ENCODE results near the gene RPS18.

RPS18 gene

GRCh38 chr6:33304216-33304615 lies 32.3 kb downstream of the RPS18 start:
- Histone ChIP-seq H3K36me3 (ENCODE audit: control insufficient read depth, insufficient read depth, low read length) (no peaks in the 10 kb centered on the region; the same call in 1 of the 2 replicates), H3K27ac (ENCODE audit: low read depth, low read length) (no peak overlapping the region)

GRCh38 chr6:33305052-33305451 lies 33.2 kb downstream of the RPS18 start:
- H3K4me1 ChIP-seq (ENCODE audit: control insufficient read depth, insufficient read depth, low read length), result no peaks in the 10 kb centered on the region
- H3K36me3 ChIP-seq (ENCODE audit: control insufficient read depth, insufficient read depth, low read length), result no peaks in the 10 kb centered on the region; the same call in 1 of the 2 replicates
- H3K4me3 ChIP-seq (ENCODE audit: low read depth, low read length), result no peak overlapping the region
- H3K27ac ChIP-seq (ENCODE audit: low read depth, low read length), result no peak overlapping the region
- H3K9ac ChIP-seq (ENCODE audit: low read length), result no peak overlapping the region
- H3K27me3 ChIP-seq (ENCODE audit: control insufficient read depth, insufficient read depth, low read length), result no peaks in the 10 kb centered on the region
- H3K9me3 ChIP-seq (ENCODE audit: control insufficient read depth, insufficient read depth, low read depth, low read length), result no peaks in the 10 kb centered on the region

More at GRCh38 chr6:33304216-33304615, 32.3 kb downstream of the RPS18 start:
- H3K27me3 ChIP-seq (ENCODE audit: control insufficient read depth, insufficient read depth, low read length), result no peaks in the 10 kb centered on the region
- H3K9ac ChIP-seq (ENCODE audit: low read length), result no peak overlapping the region
- no peaks in the 10 kb centered on the region for H3K9me3 ChIP-seq (ENCODE audit: control insufficient read depth, insufficient read depth, low read depth, low read length)
- no peak overlapping the region for H3K4me3 ChIP-seq (ENCODE audit: low read depth, low read length)
- no peaks in the 10 kb centered on the region for H3K4me1 ChIP-seq (ENCODE audit: control insufficient read depth, insufficient read depth, low read length)

GRCh38 chr6:33306356-33306755 lies 34.5 kb downstream of the RPS18 start:
- H3K4me1 ChIP-seq (ENCODE audit: control insufficient read depth, insufficient read depth, low read length), result no peaks in the 10 kb centered on the region
- H3K27ac ChIP-seq (ENCODE audit: low read depth, low read length), result no peak overlapping the region
- H3K36me3 ChIP-seq (ENCODE audit: control insufficient read depth, insufficient read depth, low read length), result no peaks in the 10 kb centered on the region; the same call in 1 of the 2 replicates

GRCh38 chr6:33312361-33313104 lies 40.7 kb downstream of the RPS18 start:
- Histone ChIP-seq H3K4me1 (ENCODE audit: control insufficient read depth, insufficient read depth, low read length) (peaks cover 13% of the 10 kb centered on the region), H3K9me3 (ENCODE audit: control insufficient read depth, insufficient read depth, low read depth, low read length) (no peaks in the 10 kb centered on the region), H3K4me3 (ENCODE audit: low read depth, low read length) (peak overlapping the region; percentile 85), H3K36me3 (ENCODE audit: control insufficient read depth, insufficient read depth, low read length) (no peaks in the 10 kb centered on the region), H3K27ac (ENCODE audit: low read depth, low read length) (no peak overlapping the region), H3K9ac (ENCODE audit: low read length) (peak overlapping the region; percentile 79), H3K27me3 (ENCODE audit: control insufficient read depth, insufficient read depth, low read length) (no peaks in the 10 kb centered on the region)

More at GRCh38 chr6:33306356-33306755, 34.5 kb downstream of the RPS18 start:
- no peak overlapping the region for H3K4me3 ChIP-seq (ENCODE audit: low read depth, low read length)
- H3K27me3 ChIP-seq (ENCODE audit: control insufficient read depth, insufficient read depth, low read length), result no peaks in the 10 kb centered on the region
- H3K9me3 ChIP-seq (ENCODE audit: control insufficient read depth, insufficient read depth, low read depth, low read length), result no peaks in the 10 kb centered on the region
- H3K9ac ChIP-seq (ENCODE audit: low read length), result no peak overlapping the region

DNA sequence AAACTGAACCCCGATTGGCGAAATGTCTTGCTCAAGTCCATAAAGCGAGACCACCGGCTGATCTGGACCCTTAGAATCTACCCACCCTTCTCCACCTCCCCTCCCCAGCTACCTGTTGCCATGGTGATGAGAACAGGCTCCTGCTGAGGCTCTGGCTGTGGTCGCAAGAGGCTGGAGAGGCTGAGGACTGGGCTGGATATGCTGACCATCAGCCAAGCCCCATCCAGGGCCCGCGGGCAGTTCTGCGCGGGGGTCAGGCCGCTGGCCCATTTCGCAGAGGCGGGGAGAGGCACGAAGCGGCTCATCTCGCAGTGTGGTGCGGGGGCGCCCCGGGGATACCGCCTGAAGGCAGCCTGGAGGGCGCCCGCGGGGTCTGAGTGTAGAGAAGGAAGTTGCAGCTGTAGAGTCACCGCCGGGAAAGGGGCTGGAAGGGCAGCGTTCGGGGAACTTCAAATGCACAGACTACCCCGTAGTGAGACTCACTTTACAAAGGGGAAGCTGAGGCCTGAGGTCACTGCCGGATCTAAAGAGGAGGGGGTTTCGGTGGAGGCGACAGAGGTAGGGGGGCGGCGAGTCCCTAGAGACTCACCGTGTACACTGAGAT lies 41.3 kb downstream of the RPS18 start:
- no peaks in the 10 kb centered on the region for H3K9me3 ChIP-seq (ENCODE audit: control insufficient read depth, insufficient read depth, low read depth, low read length)
- no peaks in the 10 kb centered on the region for H3K27me3 ChIP-seq (ENCODE audit: control insufficient read depth, insufficient read depth, low read length)
- peaks cover 13% of the 10 kb centered on the region for H3K4me1 ChIP-seq (ENCODE audit: control insufficient read depth, insufficient read depth, low read length)
- H3K36me3 ChIP-seq (ENCODE audit: control insufficient read depth, insufficient read depth, low read length), result no peaks in the 10 kb centered on the region
- peak overlapping the region; percentile 79 for H3K9ac ChIP-seq (ENCODE audit: low read length)
- peak overlapping the region; percentile 85 for H3K4me3 ChIP-seq (ENCODE audit: low read depth, low read length)
- no peak overlapping the region for H3K27ac ChIP-seq (ENCODE audit: low read depth, low read length)

DNA sequence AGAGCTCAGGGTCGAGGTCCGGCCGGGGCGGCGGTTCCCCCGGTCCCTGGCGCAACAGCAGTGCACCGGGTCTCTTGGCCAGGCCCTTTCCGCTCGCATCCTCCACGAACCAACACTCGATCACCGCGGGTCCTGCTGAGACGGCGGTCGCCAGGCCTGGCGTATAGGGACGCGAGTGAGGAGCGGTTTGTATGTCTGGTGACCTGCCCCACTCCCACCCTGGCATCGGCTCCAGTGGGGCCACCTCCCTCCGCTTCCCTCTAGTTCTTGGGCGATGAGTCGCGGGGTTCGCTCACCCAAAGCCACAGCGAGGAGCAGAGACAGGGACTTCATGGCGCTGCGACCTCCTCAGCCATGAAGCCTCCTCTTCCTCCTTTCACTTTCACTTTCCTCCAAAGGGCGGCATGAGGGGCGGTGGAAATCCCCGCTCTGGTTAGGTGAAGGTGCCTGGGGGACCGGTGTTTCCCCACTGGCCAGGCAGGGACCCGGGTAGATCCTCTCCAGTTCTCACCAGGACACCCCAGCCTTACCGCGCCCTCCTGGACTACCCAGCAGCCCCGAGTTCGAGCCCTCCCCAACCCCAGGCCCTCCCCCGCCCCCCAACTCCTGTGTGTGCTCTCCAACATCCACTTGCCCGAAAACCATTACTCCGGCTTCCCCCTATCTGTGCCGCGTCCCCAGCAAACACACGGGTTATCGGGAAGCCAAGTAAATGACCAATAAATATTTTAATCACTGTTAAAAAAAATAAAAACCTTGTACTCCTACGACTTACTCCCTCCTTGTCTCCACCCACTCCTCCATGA lies 42.0 kb downstream of the RPS18 start, which contains the start of gene TAPBP:
Gene TAPBP (minus strand): TSS at position 370 of the 806 bp plus-strand sequence. CDS start 37 bp downstream, at position 333.
- Histone ChIP-seq H3K4me1 (ENCODE audit: control insufficient read depth, insufficient read depth, low read length) (peaks cover 20% of the 10 kb centered on the region), H3K27me3 (ENCODE audit: control insufficient read depth, insufficient read depth, low read length) (no peaks in the 10 kb centered on the region), H3K9me3 (ENCODE audit: control insufficient read depth, insufficient read depth, low read depth, low read length) (no peaks in the 10 kb centered on the region), H3K36me3 (ENCODE audit: control insufficient read depth, insufficient read depth, low read length) (peaks cover 5% of the 10 kb centered on the region), H3K9ac (ENCODE audit: low read length) (peak within 1 kb of the TSS; percentile 79), H3K4me3 (ENCODE audit: low read depth, low read length) (peak within 1 kb of the TSS; percentile 85), H3K27ac (ENCODE audit: low read depth, low read length) (no peak within 1 kb of the TSS)

- H3K27me3 ChIP-seq (ENCODE audit: control insufficient read depth, insufficient read depth, low read length), result no peaks in the 10 kb centered on the region
- H3K27ac ChIP-seq (ENCODE audit: low read depth, low read length), result no peak overlapping the region
- H3K9ac ChIP-seq (ENCODE audit: low read length), result no peak overlapping the region
- peaks cover 20% of the 10 kb centered on the region for H3K4me1 ChIP-seq (ENCODE audit: control insufficient read depth, insufficient read depth, low read length)
- peaks cover 11% of the 10 kb centered on the region for H3K36me3 ChIP-seq (ENCODE audit: control insufficient read depth, insufficient read depth, low read length)
- peak overlapping the region; percentile 85 for H3K4me3 ChIP-seq (ENCODE audit: low read depth, low read length)
- H3K9me3 ChIP-seq (ENCODE audit: control insufficient read depth, insufficient read depth, low read depth, low read length), result no peaks in the 10 kb centered on the region
Measured at GRCh38 chr6:33314515-33314942, 42.7 kb downstream of the RPS18 start.

- Histone ChIP-seq H3K9ac (ENCODE audit: low read length) (no peak overlapping the region), H3K9me3 (ENCODE audit: control insufficient read depth, insufficient read depth, low read depth, low read length) (no peaks in the 10 kb centered on the region), H3K4me1 (ENCODE audit: control insufficient read depth, insufficient read depth, low read length) (peaks cover 20% of the 10 kb centered on the region), H3K27me3 (ENCODE audit: control insufficient read depth, insufficient read depth, low read length) (no peaks in the 10 kb centered on the region), H3K4me3 (ENCODE audit: low read depth, low read length) (peak overlapping the region; percentile 85), H3K36me3 (ENCODE audit: control insufficient read depth, insufficient read depth, low read length) (peaks cover 18% of the 10 kb centered on the region), H3K27ac (ENCODE audit: low read depth, low read length) (no peak overlapping the region)
Measured at GRCh38 chr6:33314943-33315792, 43.3 kb downstream of the RPS18 start.

DNA sequence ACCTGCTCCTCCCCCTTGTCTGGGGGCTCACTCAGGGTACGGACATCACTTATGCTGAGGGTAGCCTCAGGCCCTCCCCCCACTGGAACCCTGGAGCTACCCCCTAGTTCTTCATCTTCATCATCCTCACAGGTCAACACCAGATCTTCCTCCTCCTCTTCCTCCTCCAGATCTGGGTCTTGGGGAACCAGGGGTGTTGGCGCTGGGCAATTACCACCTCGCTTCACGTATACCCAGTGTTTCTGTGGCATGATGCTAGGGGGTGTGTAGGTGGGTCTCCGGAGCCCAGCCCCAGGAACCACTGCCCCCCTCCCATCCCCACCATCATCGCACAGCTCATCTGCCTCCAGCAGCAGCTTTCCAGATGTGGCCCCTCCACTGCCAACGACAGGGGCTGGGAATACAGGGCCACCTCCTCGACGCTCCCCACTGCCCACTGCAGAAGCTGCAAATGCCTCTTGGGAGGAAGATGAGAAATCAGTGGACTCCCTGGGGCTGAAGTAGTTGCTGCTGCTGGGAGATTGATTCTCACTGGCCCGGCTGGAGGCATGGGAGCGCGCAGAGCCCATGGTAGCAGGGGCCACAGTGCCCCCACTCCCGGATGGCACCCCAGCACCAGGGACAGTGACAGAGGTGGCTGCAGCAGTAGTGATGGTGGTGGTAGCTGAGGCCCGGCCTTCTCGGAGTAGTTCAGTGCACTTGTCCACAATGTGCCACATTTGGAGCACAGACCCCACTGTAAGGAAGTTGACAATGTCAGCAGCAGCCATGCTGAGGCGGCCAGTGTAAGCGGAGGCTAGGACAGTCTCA lies 44.1 kb downstream of the RPS18 start:
- Histone ChIP-seq H3K9ac (ENCODE audit: low read length) (no peak overlapping the region), H3K4me1 (ENCODE audit: control insufficient read depth, insufficient read depth, low read length) (peaks cover 24% of the 10 kb centered on the region), H3K27me3 (ENCODE audit: control insufficient read depth, insufficient read depth, low read length) (no peaks in the 10 kb centered on the region), H3K4me3 (ENCODE audit: low read depth, low read length) (no peak overlapping the region), H3K36me3 (ENCODE audit: control insufficient read depth, insufficient read depth, low read length) (peaks cover 26% of the 10 kb centered on the region), H3K27ac (ENCODE audit: low read depth, low read length) (no peak overlapping the region), H3K9me3 (ENCODE audit: control insufficient read depth, insufficient read depth, low read depth, low read length) (no peaks in the 10 kb centered on the region)

Data from HUES6 (cell line).